PC-3 (cell line): ENCODE measurements around the gene PHKB.

Experiments
- EZH2 ChIP-seq: fragments of 300-600 bp; sonication (generic); IDR thresholded peaks from one replicate; pipeline ENCODE4 v1.6.1; 2017; ENCODE audit warnings: antibody characterized with exemption, mild to moderate bottlenecking, low read length; ENCODE audit not compliant: unreplicated experiment
- EZH2phosphoT487 ChIP-seq: fragments of 300-600 bp; sonication (generic); IDR thresholded peaks from 2 replicates; pipeline ENCODE4 v1.6.1; 2018; ENCODE audit warnings: mild to moderate bottlenecking, antibody characterized with exemption, low read length, borderline replicate concordance
- TF ChIP-seq, protein P1 (sequence below): fragments of 300-600 bp; sonication (generic); conservative IDR thresholded peaks from 2 replicates; pipeline ENCODE4 v1.5.1; 2017; ENCODE audit warnings: antibody characterized with exemption, low read depth, mild to moderate bottlenecking, low read length

DNA sequence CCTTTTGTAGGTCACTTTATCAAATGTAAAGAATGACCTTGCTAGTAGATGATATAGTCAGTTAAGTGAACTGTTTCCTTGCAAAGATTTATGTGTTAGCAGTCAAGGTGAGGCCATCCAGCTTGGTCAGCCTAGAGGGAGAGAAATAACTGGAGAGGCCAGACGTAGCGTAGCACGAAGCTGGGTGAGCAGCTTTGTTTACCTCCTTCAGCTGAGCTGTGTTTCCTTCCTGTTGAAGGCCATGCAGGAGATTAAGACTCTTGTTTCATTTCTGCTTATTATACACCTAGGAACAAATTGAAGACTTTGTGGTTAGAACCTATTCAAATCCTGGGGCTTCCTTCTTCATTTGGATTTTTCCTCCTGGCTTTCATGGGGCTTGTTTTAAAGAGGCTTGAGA lies 267.1 kb downstream of the PHKB start:
- TF ChIP-seq EZH2 (no peak), EZH2phosphoT487 (no peak)
- TF ChIP-seq, protein P1, sequence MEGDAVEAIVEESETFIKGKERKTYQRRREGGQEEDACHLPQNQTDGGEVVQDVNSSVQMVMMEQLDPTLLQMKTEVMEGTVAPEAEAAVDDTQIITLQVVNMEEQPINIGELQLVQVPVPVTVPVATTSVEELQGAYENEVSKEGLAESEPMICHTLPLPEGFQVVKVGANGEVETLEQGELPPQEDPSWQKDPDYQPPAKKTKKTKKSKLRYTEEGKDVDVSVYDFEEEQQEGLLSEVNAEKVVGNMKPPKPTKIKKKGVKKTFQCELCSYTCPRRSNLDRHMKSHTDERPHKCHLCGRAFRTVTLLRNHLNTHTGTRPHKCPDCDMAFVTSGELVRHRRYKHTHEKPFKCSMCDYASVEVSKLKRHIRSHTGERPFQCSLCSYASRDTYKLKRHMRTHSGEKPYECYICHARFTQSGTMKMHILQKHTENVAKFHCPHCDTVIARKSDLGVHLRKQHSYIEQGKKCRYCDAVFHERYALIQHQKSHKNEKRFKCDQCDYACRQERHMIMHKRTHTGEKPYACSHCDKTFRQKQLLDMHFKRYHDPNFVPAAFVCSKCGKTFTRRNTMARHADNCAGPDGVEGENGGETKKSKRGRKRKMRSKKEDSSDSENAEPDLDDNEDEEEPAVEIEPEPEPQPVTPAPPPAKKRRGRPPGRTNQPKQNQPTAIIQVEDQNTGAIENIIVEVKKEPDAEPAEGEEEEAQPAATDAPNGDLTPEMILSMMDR = no peak
